C4-2B (cell line): ENCODE data around the gene IMPACT.

ENCODE experiments used
- ZFX ChIP-seq: fragments of 450-650 bp; IDR thresholded peaks from 2 replicates; pipeline ENCODE4 v1.6.1; 2017
- TF ChIP-seq, protein P1 (sequence below): fragments of 450-650 bp; conservative IDR thresholded peaks from 2 replicates; pipeline ENCODE4 v1.5.1; 2017; ENCODE audit warnings: mild to moderate bottlenecking

DNA sequence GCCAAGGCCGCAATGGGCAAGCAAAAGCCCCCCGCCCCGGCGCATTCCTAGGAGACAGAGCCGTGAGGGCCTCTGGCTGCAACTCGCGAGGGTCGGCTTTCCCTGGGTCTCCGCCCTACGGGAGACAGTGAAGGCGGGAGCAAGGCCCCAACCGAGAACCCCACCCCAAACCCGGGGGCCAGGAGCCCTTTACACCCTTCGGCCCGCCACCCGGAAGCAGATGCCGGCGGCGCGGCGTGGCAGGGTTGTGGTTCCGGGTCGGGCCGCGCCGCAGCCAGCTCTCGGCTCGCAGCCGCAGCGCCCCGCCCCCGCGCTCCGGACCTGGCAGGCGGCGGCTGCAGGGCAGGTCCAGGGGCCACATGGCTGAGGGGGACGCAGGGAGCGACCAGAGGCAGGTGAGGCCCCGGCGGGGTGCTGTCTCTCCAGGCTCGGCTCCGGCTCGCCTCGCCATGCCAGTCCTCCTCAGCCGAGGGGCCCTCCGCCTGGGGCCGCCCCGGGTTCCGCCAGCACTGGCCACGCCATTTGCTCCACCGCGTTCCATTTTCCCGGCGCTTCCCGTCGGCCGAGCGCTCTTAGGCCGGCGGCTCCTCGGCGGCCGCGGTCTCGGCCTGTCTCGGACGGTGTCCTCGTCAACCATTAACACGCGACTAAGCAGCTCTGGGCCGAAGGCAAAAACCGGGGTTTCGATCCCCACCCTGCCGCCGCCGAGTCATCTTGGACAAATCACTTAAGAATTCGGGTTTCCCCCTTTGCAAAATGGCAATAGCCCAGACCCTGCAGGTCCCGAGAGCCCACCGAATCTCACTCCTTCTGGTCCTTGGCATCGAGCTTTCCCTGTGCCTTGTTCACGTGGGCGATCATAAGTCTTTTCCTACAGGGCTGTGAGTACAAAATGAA, at the start of gene IMPACT:
- TF ChIP-seq, protein P1, sequence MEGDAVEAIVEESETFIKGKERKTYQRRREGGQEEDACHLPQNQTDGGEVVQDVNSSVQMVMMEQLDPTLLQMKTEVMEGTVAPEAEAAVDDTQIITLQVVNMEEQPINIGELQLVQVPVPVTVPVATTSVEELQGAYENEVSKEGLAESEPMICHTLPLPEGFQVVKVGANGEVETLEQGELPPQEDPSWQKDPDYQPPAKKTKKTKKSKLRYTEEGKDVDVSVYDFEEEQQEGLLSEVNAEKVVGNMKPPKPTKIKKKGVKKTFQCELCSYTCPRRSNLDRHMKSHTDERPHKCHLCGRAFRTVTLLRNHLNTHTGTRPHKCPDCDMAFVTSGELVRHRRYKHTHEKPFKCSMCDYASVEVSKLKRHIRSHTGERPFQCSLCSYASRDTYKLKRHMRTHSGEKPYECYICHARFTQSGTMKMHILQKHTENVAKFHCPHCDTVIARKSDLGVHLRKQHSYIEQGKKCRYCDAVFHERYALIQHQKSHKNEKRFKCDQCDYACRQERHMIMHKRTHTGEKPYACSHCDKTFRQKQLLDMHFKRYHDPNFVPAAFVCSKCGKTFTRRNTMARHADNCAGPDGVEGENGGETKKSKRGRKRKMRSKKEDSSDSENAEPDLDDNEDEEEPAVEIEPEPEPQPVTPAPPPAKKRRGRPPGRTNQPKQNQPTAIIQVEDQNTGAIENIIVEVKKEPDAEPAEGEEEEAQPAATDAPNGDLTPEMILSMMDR = no peak
- peak; percentile 92 for TF ChIP-seq ZFX
